D721Med (cell line): Measurements from ENCODE around the gene ZFYVE16.

Source experiments
- DNase-seq: peaks from one replicate; pipeline ENCODE4 v3.0.0; 2011; ENCODE audit warnings: low spot score; ENCODE audit not compliant: insufficient read length
- FAIRE-seq: peaks from 2 replicates; lab custom pipeline; 2011; peaks lifted over from hg19 to GRCh38; lab: Jason Lieb, UNC
- CTCF ChIP-seq: IDR thresholded peaks from 2 replicates; pipeline ENCODE4 v1.5.1; 2012; ENCODE audit warnings: mild to moderate bottlenecking, control low read depth; ENCODE audit not compliant: insufficient read depth; ENCODE audit errors: missing control alignments

Gene ZFYVE16

GRCh38 chr5:80508844-80509243, 101.0 kb downstream of the ZFYVE16 start:
- FAIRE-seq, result no peak
- no peak for TF ChIP-seq CTCF
- DNase-seq, result no peak

GRCh38 chr5:80509362-80509761, 101.5 kb downstream of the ZFYVE16 start:
- DNase-seq, result no peak
- no peak for TF ChIP-seq CTCF
- FAIRE-seq, result no peak

GRCh38 chr5:80516826-80517225, 109.0 kb downstream of the ZFYVE16 start:
- no peak for FAIRE-seq
- TF ChIP-seq CTCF, result no peak
- no peak for DNase-seq
